K562 (cell line): ENCODE measurements around the gene PARP11. TPM values are rescaled to one million over a fixed set of nuclear protein-coding genes. Genes with fewer than 3 reads are reported as not detected.
A peak's percentile ranks its signal among the peaks of the same experiment; 100 is the strongest.

Experiments
- CBFA2T2 ChIP-seq: fragments of 450-650 bp; conservative IDR thresholded peaks from 2 replicates; pipeline ENCODE4 v1.6.1; 2017; ENCODE audit warnings: mild to moderate bottlenecking
- HLTF ChIP-seq: fragments of 450-650 bp; IDR thresholded peaks from 2 replicates; pipeline ENCODE4 v1.6.1; 2016
- MAFF ChIP-seq: IDR thresholded peaks from 2 replicates; pipeline ENCODE4 v1.6.1; 2012; ENCODE audit warnings: low read length, improper control_type of control experiment
- MEF2A ChIP-seq: IDR thresholded peaks from 2 replicates; pipeline ENCODE4 v1.6.1; 2011; ENCODE audit warnings: low read depth, mild to moderate bottlenecking, low read length, moderate library complexity; ENCODE audit not compliant: control insufficient read depth
- MTA2 ChIP-seq: fragments of 450-650 bp; IDR thresholded peaks from 2 replicates; pipeline ENCODE4 v1.6.1; 2016; ENCODE audit warnings: low read depth
- NFE2L1 ChIP-seq: fragments of 450-650 bp; IDR thresholded peaks from 2 replicates; pipeline ENCODE4 v1.6.1; 2016; ENCODE audit warnings: missing genetic modification characterization, low read depth, mild to moderate bottlenecking, missing compliant biosample characterization, moderate library complexity, borderline replicate concordance
- TAL1 ChIP-seq: fragments of 450-650 bp; IDR thresholded peaks from 2 replicates; pipeline ENCODE4 v1.6.1; 2016; ENCODE audit warnings: mild to moderate bottlenecking
- ZNF668 ChIP-seq: fragments of 250-450 bp; sonication (Bioruptor Pico); IDR thresholded peaks from 2 replicates; pipeline ENCODE4 v1.8.0; 2022; ENCODE audit warnings: mild to moderate bottlenecking, inconsistent platforms
- polyA plus RNA-seq, 8 experiments: library from polyadenylated mRNA; depleted of rRNA in 4 of 8; stranded (reverse) in 5 of 8; unstranded in 3 of 8; fragments of >200 nt; fragmentation: Nextera tagmentation in 2 of 8; fragmentation: Illumina TruSeq in 1 of 8; extraction: Ambion mirVana in 2 of 8; extraction: Trizol in 1 of 8; gene quantifications; 2 replicates each; pipeline versions ENCODE4 v1.2.1 to v1.2.3, GENCODE V29; 2011 to 2014; ENCODE audit warnings: inconsistent platforms in 1 of 8, missing spikeins in 1 of 8
- total RNA-seq, 7 experiments: library from RNA; depleted of rRNA in 6 of 7; stranded (reverse); fragments of >200 nt in 6 of 7; fragmentation: Illumina TruSeq in 2 of 7; extraction: Trizol in 2 of 7; gene quantifications; 2 replicates each; pipeline versions ENCODE4 v1.2.1 to v1.2.3, GENCODE V29; 2011 to 2021; ENCODE audit warnings: low replicate concordance in 1 of 7
- TF ChIP-seq, protein P1 (sequence below): IDR thresholded peaks from 2 replicates; pipeline ENCODE4 v1.6.1; 2014; ENCODE audit warnings: antibody characterized with exemption
- TF ChIP-seq, protein P2 (sequence below): sonication (generic); formaldehyde crosslinking; IDR thresholded peaks from 2 replicates; pipeline ENCODE4 v1.4.0; 2020; ENCODE audit warnings: mild to moderate bottlenecking, missing genetic modification reagents
- TF ChIP-seq, protein P3 (sequence below): fragments of 450-650 bp; conservative IDR thresholded peaks from 2 replicates; pipeline ENCODE4 v1.6.1; 2016; ENCODE audit warnings: missing genetic modification characterization, low read depth, mild to moderate bottlenecking, missing compliant biosample characterization, moderate library complexity
- TF ChIP-seq, protein P4 (sequence below): sonication (generic); IDR thresholded peaks from 2 replicates; pipeline ENCODE4 v1.6.1; 2016
- TF ChIP-seq, protein P5 (sequence below): sonication (generic); formaldehyde crosslinking; IDR thresholded peaks from 2 replicates; pipeline ENCODE4 v1.8.1; 2023; ENCODE audit warnings: mild to moderate bottlenecking, missing genetic modification reagents, moderate library complexity

Gene PARP11
- total and polyA plus RNA-seq, 9 of the 15 experiments (the other 6 are each of a cell fraction or from before 2014, with no cell fraction given): 0.40 to 2.5 (median 1.4) TPM

DNA sequence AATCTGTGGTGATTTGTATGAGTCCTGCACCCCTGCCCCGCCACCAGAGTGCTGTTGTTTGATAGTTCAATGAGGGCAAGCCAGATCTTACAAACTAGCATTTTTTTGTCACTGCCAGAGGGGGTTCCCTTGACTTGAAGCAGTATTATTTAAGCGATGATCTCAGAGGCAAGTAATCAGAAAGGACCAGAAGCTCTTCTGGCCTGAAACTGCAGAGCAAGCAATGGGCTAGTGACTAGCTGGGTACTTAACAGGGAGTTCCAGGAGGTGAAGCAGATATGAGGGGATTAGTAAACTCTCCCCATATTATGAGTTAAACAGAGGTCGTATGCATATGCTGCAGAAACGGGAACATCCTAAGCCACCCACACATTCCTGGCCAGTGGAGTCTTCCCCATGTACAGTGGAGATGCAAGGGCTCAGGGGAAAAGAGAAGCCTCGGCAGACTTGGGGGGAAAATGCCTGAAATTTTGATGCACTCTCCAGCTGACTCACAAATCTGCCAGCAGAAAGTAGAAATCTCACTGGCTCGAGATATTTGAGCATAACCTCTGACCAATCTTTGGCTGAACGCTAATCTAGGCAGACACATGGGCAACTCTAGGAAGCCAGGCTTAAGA, 112.0 kb downstream of the PARP11 start (continued):
- TF ChIP-seq HLTF: no peak
- TF ChIP-seq, protein P1, sequence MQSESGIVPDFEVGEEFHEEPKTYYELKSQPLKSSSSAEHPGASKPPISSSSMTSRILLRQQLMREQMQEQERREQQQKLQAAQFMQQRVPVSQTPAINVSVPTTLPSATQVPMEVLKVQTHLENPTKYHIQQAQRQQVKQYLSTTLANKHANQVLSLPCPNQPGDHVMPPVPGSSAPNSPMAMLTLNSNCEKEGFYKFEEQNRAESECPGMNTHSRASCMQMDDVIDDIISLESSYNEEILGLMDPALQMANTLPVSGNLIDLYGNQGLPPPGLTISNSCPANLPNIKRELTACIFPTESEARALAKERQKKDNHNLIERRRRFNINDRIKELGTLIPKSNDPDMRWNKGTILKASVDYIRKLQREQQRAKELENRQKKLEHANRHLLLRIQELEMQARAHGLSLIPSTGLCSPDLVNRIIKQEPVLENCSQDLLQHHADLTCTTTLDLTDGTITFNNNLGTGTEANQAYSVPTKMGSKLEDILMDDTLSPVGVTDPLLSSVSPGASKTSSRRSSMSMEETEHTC: no peak
- TF ChIP-seq TAL1: peak; percentile 12; the same call in 1 of the 2 replicates
- TF ChIP-seq MEF2A: no peak
- 0 out of 2 replicates have a peak, but pooled peaks have one; percentile 3 for TF ChIP-seq CBFA2T2
- TF ChIP-seq MAFF: no peak
- TF ChIP-seq, protein P2, sequence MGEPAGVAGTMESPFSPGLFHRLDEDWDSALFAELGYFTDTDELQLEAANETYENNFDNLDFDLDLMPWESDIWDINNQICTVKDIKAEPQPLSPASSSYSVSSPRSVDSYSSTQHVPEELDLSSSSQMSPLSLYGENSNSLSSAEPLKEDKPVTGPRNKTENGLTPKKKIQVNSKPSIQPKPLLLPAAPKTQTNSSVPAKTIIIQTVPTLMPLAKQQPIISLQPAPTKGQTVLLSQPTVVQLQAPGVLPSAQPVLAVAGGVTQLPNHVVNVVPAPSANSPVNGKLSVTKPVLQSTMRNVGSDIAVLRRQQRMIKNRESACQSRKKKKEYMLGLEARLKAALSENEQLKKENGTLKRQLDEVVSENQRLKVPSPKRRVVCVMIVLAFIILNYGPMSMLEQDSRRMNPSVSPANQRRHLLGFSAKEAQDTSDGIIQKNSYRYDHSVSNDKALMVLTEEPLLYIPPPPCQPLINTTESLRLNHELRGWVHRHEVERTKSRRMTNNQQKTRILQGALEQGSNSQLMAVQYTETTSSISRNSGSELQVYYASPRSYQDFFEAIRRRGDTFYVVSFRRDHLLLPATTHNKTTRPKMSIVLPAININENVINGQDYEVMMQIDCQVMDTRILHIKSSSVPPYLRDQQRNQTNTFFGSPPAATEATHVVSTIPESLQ (CRISPR knock-in tag): no peak
- TF ChIP-seq, protein P3, sequence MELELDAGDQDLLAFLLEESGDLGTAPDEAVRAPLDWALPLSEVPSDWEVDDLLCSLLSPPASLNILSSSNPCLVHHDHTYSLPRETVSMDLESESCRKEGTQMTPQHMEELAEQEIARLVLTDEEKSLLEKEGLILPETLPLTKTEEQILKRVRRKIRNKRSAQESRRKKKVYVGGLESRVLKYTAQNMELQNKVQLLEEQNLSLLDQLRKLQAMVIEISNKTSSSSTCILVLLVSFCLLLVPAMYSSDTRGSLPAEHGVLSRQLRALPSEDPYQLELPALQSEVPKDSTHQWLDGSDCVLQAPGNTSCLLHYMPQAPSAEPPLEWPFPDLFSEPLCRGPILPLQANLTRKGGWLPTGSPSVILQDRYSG (tag): no peak
- TF ChIP-seq ZNF668: no peak
- TF ChIP-seq, protein P4, sequence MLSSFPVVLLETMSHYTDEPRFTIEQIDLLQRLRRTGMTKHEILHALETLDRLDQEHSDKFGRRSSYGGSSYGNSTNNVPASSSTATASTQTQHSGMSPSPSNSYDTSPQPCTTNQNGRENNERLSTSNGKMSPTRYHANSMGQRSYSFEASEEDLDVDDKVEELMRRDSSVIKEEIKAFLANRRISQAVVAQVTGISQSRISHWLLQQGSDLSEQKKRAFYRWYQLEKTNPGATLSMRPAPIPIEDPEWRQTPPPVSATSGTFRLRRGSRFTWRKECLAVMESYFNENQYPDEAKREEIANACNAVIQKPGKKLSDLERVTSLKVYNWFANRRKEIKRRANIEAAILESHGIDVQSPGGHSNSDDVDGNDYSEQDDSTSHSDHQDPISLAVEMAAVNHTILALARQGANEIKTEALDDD: peak; percentile 56; the same call in 1 of the 2 replicates
- TF ChIP-seq MTA2: no peak
- TF ChIP-seq, protein P5, sequence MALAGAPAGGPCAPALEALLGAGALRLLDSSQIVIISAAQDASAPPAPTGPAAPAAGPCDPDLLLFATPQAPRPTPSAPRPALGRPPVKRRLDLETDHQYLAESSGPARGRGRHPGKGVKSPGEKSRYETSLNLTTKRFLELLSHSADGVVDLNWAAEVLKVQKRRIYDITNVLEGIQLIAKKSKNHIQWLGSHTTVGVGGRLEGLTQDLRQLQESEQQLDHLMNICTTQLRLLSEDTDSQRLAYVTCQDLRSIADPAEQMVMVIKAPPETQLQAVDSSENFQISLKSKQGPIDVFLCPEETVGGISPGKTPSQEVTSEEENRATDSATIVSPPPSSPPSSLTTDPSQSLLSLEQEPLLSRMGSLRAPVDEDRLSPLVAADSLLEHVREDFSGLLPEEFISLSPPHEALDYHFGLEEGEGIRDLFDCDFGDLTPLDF (CRISPR knock-in tag): no peak
- TF ChIP-seq NFE2L1 (tag): no peak
